Measurements from ENCODE around the gene SMAD5.

- TF ChIP-seq POLR2AphosphoS5 (IDR thresholded peaks at IDR 0.05; ENCODE audit: low read depth, low read length) (no peak), MAX (IDR thresholded peaks at IDR 0.05) (no peak), EZH2 (IDR thresholded peaks at IDR 0.05; ENCODE audit: low read depth, low read length, severe bottlenecking) (no peak), CTCF (IDR thresholded peaks at IDR 0.05; ENCODE audit: control extremely low read depth in 1 of 3, insufficient read depth in 1 of 3, low read depth in 1 of 3, low read length in 3 of 3) (no peak), SIN3A (conservative IDR thresholded peaks at IDR 0.05 in 1 of 2, IDR thresholded peaks at IDR 0.05 in 1 of 2; ENCODE audit: low read depth in 1 of 2, low read length in 2 of 2) (no peak), POLR2A (IDR thresholded peaks at IDR 0.05; ENCODE audit: control extremely low read depth in 1 of 2, low read depth in 2 of 2, low read length in 2 of 2) (no peak), SP2 (IDR thresholded peaks at IDR 0.05; ENCODE audit: low read length) (no peak), SP1 (IDR thresholded peaks at IDR 0.05; ENCODE audit: low read depth, low read length) (no peak), FOSL1 (IDR thresholded peaks at IDR 0.05; ENCODE audit: insufficient read depth, low read depth, low read length) (no peak), CEBPB (IDR thresholded peaks at IDR 0.05; ENCODE audit: low read depth, low read length) (no peak), EGR1 (IDR thresholded peaks at IDR 0.05; ENCODE audit: borderline replicate concordance, low read depth, low read length) (no peak), JUN (IDR thresholded peaks at IDR 0.05; ENCODE audit: low read depth, low read length) (no peak), JUND (IDR thresholded peaks at IDR 0.05; ENCODE audit: low read length) (no peak), ATF2 (IDR thresholded peaks at IDR 0.05; ENCODE audit: low read length) (no peak)
Observed at GRCh38 chr5:136205061-136205702, 72.5 kb downstream of the SMAD5 start.

Data from H1 (cell line).